Spinal cord (tissue), 10 donors: ENCODE measurements around the gene CTIF. TPM values are rescaled to one million over a fixed set of nuclear protein-coding genes. Genes with fewer than 3 reads are reported as not detected.

Experiments
- DNase-seq, 6 donors: peaks; one replicate each; pipeline versions ENCODE4 v3.0.0 to v3.0.0-alpha.2; 2013 to 2015; ENCODE audit warnings: low spot score in 6 of 6, low read depth in 4 of 6
- H3K27ac ChIP-seq: one replicate; pipeline ENCODE4 v1.5.1; 2013; ENCODE audit warnings: low read depth, low read length, control low read depth
- H3K27me3 ChIP-seq: one replicate; pipeline ENCODE4 v1.6.1; 2013; ENCODE audit warnings: low read length; ENCODE audit not compliant: control insufficient read depth, insufficient read depth
- H3K36me3 ChIP-seq: one replicate; pipeline ENCODE4 v1.6.1; 2013; ENCODE audit warnings: low read length; ENCODE audit not compliant: control insufficient read depth, insufficient read depth
- H3K4me1 ChIP-seq: one replicate; pipeline ENCODE4 v1.6.1; 2013; ENCODE audit warnings: low read length; ENCODE audit not compliant: control insufficient read depth, insufficient read depth
- H3K4me3 ChIP-seq: one replicate; pipeline ENCODE4 v1.5.1; 2013; ENCODE audit warnings: low read depth, low read length, control low read depth
- H3K9me3 ChIP-seq: one replicate; pipeline ENCODE4 v1.6.1; 2013; ENCODE audit warnings: low read length; ENCODE audit not compliant: control insufficient read depth, insufficient read depth
- WGBS: methylation state at CpG from one replicate; pipeline ENCODE4 v1.1.5; 2013; ENCODE audit warnings: missing lambda C conversion rate; ENCODE audit not compliant: insufficient coverage; 5-methylcytosine and 5-hydroxymethylcytosine counted together
- polyA plus RNA-seq, 2 donors: library from polyadenylated mRNA; unstranded; fragments of 120-200 nt; gene quantifications; one replicate each; pipeline ENCODE4 v1.2.1, GENCODE V29; 2013; ENCODE audit not compliant: insufficient read length in 2 of 2
- total RNA-seq, 2 donors: library from RNA; depleted of rRNA in 1 of 2; stranded (reverse); fragments of 120-200 nt in 1 of 2; fragments of >200 nt in 1 of 2; gene quantifications; one replicate each; pipeline versions ENCODE4 v1.2.3 to v1.2.4, GENCODE V29; 2013 to 2014
- donor health status: healthy.

The CTIF gene
- total and polyA plus RNA-seq, 4 donors, result 32.5 to 106 (median 72.6) TPM

DNA sequence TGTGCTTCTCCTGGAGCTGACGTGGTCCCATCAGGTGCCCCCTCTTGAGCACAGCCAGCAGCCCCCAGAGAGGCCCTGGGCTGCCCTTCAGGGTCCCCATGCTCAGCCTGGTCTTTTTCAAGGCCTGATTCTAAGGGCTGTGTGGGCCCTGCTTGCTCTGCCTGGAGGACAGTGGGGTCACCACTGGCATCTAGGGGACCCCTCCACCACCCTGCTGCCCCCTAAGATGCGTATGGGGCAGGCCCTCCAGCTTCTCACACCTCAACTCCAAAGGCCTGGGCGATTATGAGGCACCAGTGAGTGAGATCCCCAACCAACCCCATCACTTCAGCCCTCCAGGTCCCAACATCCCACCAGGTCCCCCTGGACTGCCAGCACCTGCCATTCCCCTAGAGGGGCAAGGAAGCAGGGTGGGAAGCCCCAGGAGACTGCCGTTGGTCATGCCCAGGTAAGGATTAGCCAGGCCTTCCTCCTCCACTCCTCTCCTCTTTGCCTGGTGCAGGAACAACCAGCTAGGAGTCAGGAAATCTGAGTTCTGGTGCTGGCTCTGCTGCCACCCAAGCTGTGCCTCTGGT lies 297.5 kb downstream of the CTIF start:
- H3K27ac ChIP-seq, result no peak overlapping the region
- WGBS, result 89% methylated on average over 4 of the region's 4 CpGs
- H3K27me3 ChIP-seq, result no peaks in the 10 kb centered on the region
- H3K4me3 ChIP-seq, result no peak overlapping the region
- peaks cover 64% of the 10 kb centered on the region for H3K4me1 ChIP-seq
- no peaks in the 10 kb centered on the region for H3K9me3 ChIP-seq
- peaks cover 25% of the 10 kb centered on the region for H3K36me3 ChIP-seq
- no peak for DNase-seq

DNA sequence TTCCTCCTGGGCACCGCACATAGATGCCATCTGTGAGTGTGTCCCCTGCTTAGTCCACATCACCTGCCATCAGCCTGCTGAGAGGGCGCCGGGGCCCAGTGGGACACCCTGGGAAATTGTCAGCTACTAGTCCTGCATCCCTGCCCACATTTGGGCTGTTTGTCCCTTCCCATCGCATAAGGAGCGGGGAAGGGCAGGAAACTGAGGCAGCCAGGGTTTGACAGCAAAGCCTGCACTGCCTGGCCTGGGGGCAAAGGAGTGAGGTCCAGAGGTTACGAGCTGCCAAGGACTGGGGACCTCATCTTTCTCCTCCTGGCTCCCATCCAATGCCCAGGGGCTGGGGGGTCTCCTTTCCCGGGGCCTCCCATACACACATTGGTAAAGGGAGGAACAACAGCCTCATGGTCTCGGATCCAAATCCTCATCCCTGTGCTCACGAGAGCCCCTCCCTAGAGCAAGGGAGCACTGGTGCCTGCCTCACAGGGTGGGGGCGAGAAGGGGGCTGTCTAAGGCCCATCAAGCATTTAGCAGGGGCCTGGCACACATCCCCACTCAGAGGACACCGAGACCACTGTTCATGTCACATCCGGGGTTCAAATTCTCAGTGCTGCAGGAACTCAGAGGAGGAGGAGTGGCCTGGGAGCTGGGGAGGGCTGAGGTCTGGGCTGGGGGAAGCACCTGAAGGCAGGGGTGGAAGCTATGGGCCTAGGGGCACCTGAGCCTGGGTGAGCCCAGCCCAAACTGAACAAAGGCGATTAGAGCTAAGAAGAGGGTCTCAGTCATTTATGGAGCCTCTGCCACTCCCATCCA lies 298.2 kb downstream of the CTIF start:
- no peak for DNase-seq
- H3K4me1 ChIP-seq, result peaks cover 67% of the 10 kb centered on the region

DNA sequence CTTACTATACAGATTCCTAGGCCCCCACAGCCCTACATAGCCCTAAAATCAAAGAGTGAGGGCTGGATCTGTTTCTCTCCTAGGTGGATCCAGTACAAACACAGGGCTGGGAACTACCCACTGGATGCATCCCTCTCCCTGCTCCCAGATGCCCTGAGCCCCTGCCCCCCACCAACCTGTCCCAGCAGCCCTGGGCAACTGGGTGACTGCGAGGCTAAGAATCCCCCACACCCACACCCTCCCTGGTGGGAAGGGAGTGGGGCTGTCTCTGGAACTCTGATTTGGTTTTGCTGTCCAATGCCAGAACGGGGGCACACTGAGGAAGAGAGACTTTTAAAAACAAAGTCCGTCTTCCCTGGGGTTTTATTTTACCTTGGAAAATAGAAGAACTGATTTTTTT lies 298.8 kb downstream of the CTIF start:
- no peaks in the 10 kb centered on the region for H3K27me3 ChIP-seq
- no peak overlapping the region for H3K4me3 ChIP-seq
- peaks cover 28% of the 10 kb centered on the region for H3K36me3 ChIP-seq
- no CpG with 5 or more reads among the region's 3 CpGs for WGBS
- H3K27ac ChIP-seq, result no peak overlapping the region
- no peak for DNase-seq
- no peaks in the 10 kb centered on the region for H3K9me3 ChIP-seq
- H3K4me1 ChIP-seq, result peaks cover 68% of the 10 kb centered on the region

More for the DNA sequence above, 298.2 kb downstream of the CTIF start:
- Histone ChIP-seq H3K4me3 (no peak overlapping the region), H3K9me3 (no peaks in the 10 kb centered on the region), H3K27ac (no peak overlapping the region), H3K36me3 (peaks cover 28% of the 10 kb centered on the region), H3K27me3 (no peaks in the 10 kb centered on the region)
- WGBS, result 84% methylated on average over 12 of the region's 13 CpGs

DNA sequence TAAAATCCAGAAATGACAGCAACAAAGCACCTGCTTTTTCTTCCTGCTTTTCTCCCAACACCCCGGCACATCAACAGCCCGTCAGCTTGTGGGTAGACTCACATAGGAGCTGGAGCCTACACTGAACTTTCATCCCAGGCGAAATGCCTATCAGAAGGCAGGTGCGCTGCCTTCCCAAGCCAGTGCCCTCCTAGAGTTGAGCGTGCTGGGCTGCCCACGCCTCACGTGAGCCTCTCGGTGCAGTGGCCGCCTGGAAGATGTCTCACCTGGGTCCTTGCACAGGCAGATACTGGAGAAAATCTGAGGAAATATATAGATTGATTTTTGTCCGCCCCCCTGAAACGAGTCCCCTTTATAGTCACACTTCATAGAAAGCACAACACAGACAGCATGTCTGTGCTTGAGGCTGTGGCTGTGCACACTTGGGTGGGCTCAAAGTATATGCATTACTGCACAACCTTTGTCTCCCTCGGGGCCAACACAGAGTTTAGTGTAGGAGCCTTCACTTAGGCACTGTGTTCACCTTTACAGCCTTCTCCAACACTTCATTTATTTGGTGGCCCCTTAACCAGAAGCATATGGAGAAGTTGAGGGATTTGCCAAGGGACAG lies 299.4 kb downstream of the CTIF start:
- Histone ChIP-seq H3K4me1 (peaks cover 68% of the 10 kb centered on the region), H3K27ac (no peak overlapping the region)

DNA sequence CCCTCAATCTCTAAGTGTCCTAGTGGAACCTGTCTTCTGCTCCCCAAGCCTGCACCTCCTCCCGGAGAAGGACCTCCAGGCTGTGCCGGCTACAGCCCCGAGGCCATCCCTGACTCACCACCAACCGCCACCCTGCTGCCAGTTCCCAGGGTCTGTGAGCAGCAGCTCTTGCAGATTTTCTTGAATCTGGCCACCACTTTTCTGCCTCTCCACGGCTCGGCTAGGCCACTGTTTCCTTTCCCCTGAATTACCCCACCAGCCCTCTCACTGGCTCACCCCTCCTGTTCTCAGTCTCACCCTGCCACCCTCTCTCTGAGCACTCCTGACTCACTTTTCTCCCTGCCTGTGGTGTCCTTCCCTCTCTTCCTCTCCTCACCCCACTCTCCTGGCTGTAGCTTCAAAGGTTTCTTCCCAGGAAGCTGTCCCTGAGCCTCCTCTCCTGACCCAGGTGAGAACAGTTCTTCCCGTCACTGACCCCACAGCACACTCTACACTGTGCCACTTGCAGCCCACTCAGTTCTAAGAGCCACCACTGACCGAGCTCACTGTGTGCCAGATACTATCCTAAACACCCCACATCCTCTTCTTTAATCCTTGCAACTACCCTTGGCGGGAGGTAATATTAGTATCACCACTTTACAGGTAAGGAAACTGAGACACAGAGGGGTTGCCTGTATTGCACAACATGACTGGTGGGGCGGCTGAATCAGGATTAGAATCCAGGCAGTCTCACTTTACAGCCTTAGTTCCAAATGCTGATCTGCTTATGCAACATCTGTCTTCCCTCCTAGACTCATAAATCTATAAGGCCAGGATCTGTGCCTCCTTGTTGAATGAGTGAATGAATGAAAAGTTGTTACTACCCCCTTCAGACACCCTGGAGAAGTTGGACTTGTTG lies 300.3 kb downstream of the CTIF start:
- H3K36me3 ChIP-seq, result peaks cover 33% of the 10 kb centered on the region
- H3K4me1 ChIP-seq, result peaks cover 66% of the 10 kb centered on the region
- no peak for DNase-seq
- WGBS, result 79% methylated on average over 8 of the region's 10 CpGs
- no peaks in the 10 kb centered on the region for H3K9me3 ChIP-seq
- no peak overlapping the region for H3K4me3 ChIP-seq
- no peaks in the 10 kb centered on the region for H3K27me3 ChIP-seq
- H3K27ac ChIP-seq, result no peak overlapping the region

More for the DNA sequence above, 299.4 kb downstream of the CTIF start:
- Histone ChIP-seq H3K4me3 (no peak overlapping the region), H3K9me3 (no peaks in the 10 kb centered on the region), H3K36me3 (peaks cover 32% of the 10 kb centered on the region), H3K27me3 (no peaks in the 10 kb centered on the region)
- WGBS, result 94% methylated on average over 7 of the region's 12 CpGs
- DNase-seq, result no peak

DNA sequence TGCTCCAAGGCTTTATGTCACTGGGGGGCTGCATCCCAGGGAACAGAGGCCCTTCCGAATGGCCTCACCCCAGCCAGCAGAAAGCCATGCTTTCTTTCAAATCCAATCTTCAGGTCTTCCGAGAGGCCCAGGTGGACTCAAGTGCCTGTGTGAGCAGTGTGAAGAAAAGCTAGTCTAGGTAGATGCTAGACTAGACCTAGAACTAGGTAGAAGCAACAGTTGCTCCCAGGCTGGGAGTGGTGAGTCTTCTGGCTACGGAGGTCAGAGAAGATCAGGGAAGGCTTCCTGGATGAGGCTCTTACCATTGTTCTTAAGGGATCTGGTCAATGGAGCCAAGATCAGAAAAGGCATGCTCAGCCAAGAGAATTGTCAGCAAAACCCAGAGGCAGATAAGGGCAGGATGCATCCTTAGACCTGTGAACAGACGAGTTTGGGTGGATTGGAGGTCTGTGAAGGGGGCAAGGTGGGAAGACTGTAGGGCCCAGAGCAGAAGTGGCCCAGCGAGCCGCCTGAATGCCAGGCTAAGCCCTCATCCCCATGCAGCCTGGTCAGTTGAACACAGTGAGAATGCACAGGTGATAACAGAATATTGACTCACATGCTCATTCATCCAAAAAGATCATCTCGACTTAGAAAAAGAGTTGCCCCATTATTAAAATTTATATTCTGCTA lies 301.1 kb downstream of the CTIF start:
- Histone ChIP-seq H3K4me3 (no peak overlapping the region), H3K27me3 (no peaks in the 10 kb centered on the region), H3K36me3 (peaks cover 37% of the 10 kb centered on the region), H3K9me3 (no peaks in the 10 kb centered on the region), H3K4me1 (peaks cover 62% of the 10 kb centered on the region), H3K27ac (no peak overlapping the region)
- WGBS, result 88% methylated on average over 3 of the region's 7 CpGs
- DNase-seq, result no peak

DNA sequence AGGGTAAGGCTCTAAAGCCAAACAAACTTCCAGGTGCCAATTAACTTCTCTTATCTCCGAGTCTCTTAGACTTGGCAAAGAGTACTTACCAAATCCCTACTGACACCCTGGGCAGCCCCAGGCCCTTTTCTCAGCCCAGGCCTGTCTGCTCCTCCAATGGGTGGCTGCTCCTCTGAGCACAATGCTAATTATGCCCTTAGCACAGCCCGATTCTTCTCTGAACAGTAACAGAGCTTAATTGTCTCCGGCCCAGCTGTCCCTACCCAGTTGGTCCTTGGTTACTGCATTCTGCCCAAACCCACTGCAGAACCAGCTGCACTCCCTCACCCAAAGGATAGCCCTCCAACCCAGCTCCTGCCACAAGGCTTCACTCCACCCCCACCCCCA lies 301.7 kb downstream of the CTIF start:
- Histone ChIP-seq H3K27ac (no peak overlapping the region), H3K9me3 (no peaks in the 10 kb centered on the region), H3K4me3 (no peak overlapping the region), H3K4me1 (peaks cover 61% of the 10 kb centered on the region), H3K36me3 (peaks cover 37% of the 10 kb centered on the region), H3K27me3 (no peaks in the 10 kb centered on the region)
- 24% methylated on average over 3 of the region's 3 CpGs for WGBS
- DNase-seq, result peak in 1 of 6 donors; percentile 45

DNA sequence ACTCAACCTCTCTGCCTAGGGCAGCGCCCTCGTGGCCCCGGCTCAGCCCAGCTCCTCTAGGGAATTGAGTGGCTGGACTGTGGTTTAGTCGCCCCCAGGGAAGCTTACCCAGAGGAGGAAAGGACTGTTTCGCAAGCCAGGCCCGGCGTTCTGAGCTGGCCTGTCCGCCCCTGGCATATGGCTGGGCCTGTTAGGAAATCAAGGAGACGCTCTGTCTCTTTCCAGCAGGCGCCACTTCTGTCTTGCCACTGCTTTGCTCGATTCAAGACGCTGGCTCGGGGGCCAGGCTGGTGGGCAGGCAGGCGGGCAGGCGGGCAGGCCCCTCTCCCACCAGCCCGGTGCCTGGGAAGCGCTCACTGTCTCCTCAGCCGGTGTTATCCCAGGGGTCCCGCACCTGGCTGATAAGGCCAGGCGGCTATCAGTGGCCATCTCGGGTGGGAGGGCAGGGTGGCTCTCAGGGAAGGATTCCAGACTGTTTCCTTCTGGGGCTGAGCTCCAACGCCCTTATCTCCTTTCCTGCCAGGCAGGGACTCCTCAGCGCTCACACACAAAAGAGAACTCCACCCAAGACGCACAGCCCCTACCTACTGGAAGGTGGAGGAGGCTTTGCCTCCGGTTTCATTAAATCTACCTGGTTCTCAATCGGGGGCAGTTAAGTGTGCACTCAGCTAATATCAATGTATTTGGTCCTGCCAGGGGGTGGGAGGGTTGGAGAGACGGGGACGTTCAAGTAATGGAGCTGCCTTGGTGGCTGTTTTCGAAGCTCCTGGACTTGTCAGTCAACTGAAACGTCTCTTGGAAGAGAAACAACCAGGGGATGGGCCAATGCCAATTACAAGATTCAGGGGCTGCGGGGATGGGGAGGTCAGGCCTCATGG lies 302.8 kb downstream of the CTIF start:
- WGBS, result 69% methylated on average over 22 of the region's 31 CpGs
- H3K4me1 ChIP-seq, result peaks cover 55% of the 10 kb centered on the region
- H3K9me3 ChIP-seq, result no peaks in the 10 kb centered on the region
- no peaks in the 10 kb centered on the region for H3K27me3 ChIP-seq
- no peak overlapping the region for H3K4me3 ChIP-seq
- peak overlapping the region; percentile 54 for H3K27ac ChIP-seq
- H3K36me3 ChIP-seq, result peaks cover 29% of the 10 kb centered on the region
- no peak for DNase-seq
